ENCODE data around the gene STK40. TPM values are rescaled to one million over a fixed set of nuclear protein-coding genes. Genes with fewer than 3 reads are reported as not detected.

The STK40 gene
- polyA plus RNA-seq, 2 of the 4 experiments (the other 2 are of a cell fraction) = 6.0 to 8.9 TPM

DNA sequence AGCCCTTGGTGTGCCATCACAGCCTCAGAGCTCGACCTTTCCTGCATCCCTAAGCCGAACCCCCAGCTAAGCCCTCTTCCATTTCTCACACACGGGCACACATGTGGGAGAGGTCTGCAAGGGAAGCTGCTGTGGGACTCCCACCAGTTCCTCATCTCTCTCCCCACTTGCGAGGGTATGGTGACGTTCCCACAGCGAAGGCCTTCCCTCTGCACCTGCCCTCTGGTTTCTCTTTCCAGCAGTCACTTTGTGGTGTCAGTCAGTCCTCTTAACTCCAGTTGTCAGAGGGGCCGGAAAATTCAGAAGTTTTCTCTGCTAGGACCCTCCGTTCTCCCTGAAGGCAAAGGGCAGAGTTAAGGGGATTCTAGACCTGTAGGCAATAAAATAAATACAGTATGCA, 5.5 kb upstream of the STK40 start:
- Histone ChIP-seq H3K27ac (no peak overlapping the region), H3K4me3 (no peak overlapping the region), H3K4me1 (peaks cover 15% of the 10 kb centered on the region), H3K4me2 (no peak overlapping the region), H3K9me3 (no peaks in the 10 kb centered on the region)
- DNase-seq (ENCODE audit: low read depth in 1 of 2, low spot score in 1 of 2) = no peak
- ATAC-seq = no peak
- no peak for TF ChIP-seq BHLHE40 (IDR thresholded peaks at IDR 0.05; ENCODE audit: low read depth, low read length)
- FAIRE-seq = no peak
- POLR2A ChIA-PET = no interaction called here
- CTCF ChIA-PET = interaction anchor here (0.8 to 2.9 kb wide), 3 partner anchors 22 to 48 kb away, joined by 4 to 8 read pairs (median 5); no protein-coding TSS in a partner anchor
- 97% methylated on average over 8 of the region's 8 CpGs for WGBS (ENCODE audit: missing lambda C conversion rate)

DNA sequence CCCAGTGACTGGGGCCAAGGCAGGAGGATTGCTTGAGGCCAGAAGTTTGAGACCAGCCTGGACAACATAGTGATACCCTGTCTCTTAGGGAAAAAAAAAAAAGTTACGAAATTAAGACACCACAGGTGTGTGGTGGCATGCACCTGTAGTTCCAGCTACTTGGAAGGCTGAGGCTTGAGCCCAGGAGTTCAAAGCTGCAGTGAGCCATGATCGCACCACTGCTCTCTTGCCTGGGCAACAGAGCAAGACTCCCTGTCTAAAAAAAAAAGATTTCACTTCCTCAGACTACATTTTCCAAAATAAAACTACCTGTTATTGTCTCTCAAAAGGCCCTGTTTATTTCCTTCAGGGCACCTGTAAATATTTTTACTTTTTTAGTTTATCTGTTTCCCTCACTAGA, 4.7 kb upstream of the STK40 start:
- Histone ChIP-seq H3K4me3 (no peak overlapping the region), H3K4me2 (no peak overlapping the region), H3K4me1 (peaks cover 15% of the 10 kb centered on the region), H3K27ac (0 out of 6 replicates have a peak overlapping the region, but pooled peaks of 1 of the 2 experiments have one; percentile 37), H3K9me3 (no peaks in the 10 kb centered on the region)
- FAIRE-seq (no peak), DNase-seq (ENCODE audit: low read depth in 1 of 2, low spot score in 1 of 2) (no peak), ATAC-seq (no peak)
- WGBS (ENCODE audit: missing lambda C conversion rate) = 89% methylated on average over 2 of the region's 2 CpGs
- POLR2A ChIA-PET = interaction anchor here (0.7 kb wide), 1 partner anchor 30 kb away, joined by 4 read pairs; no protein-coding TSS in a partner anchor
- TF ChIP-seq ATOH8 (CRISPR knock-in tag; IDR thresholded peaks at IDR 0.05; ENCODE audit: low read depth) (no peak), RNF2 (IDR thresholded peaks at IDR 0.05; ENCODE audit: borderline replicate concordance, low read depth) (no peak), NR3C1 (IDR thresholded peaks at IDR 0.05) (no peak), REST (IDR thresholded peaks at IDR 0.05) (no peak), CHD2 (IDR thresholded peaks at IDR 0.05; ENCODE audit: low read length, partially characterized antibody) (no peak), KDM5A (IDR thresholded peaks at IDR 0.05) (no peak), BHLHE40 (IDR thresholded peaks at IDR 0.05; ENCODE audit: low read depth, low read length) (no peak), ESRRA (IDR thresholded peaks at IDR 0.05; ENCODE audit: borderline replicate concordance, low read length) (no peak), FOSB (CRISPR knock-in tag; IDR thresholded peaks at IDR 0.05) (no peak), FOSL2 (IDR thresholded peaks at IDR 0.05) (no peak), FOSL2 (CRISPR knock-in tag; IDR thresholded peaks at IDR 0.05) (no peak), ZSCAN20 (CRISPR knock-in tag; IDR thresholded peaks at IDR 0.05) (no peak), HMGXB4 (CRISPR knock-in tag; IDR thresholded peaks at IDR 0.05; ENCODE audit: borderline replicate concordance) (no peak), RAD21 (conservative IDR thresholded peaks at IDR 0.05 in 1 of 2, IDR thresholded peaks at IDR 0.05 in 1 of 2) (no peak), MAZ (IDR thresholded peaks at IDR 0.05; ENCODE audit: borderline replicate concordance, low read depth, low read length) (no peak), MYC (IDR thresholded peaks at IDR 0.05; ENCODE audit: borderline replicate concordance, low read length) (no peak), EHMT2 (IDR thresholded peaks at IDR 0.05; ENCODE audit: low read depth) (no peak), MAFK (IDR thresholded peaks at IDR 0.05; ENCODE audit: partially characterized antibody) (no peak), ZNF302 (CRISPR knock-in tag; IDR thresholded peaks at IDR 0.05) (no peak), TP53 (CRISPR knock-in tag; IDR thresholded peaks at IDR 0.05) (no peak), HEYL (CRISPR knock-in tag; IDR thresholded peaks at IDR 0.05) (no peak)
- CTCF ChIA-PET = interaction anchor here (0.8 to 1.5 kb wide), 2 partner anchors 22 to 48 kb away, joined by 4 to 5 read pairs; no protein-coding TSS in a partner anchor

All from A549 (cell line).